KOPT-K1 (cell line): ENCODE data around the gene KLF15.
"Not testable (repeated sequence)": the region's sequence is repeated elsewhere in the genome, so short reads cannot be mapped to it uniquely, and the experiment has no call there.

ENCODE experiments used
- H3K27ac ChIP-seq: fragments of 200-600 bp; sonication (generic); 2 replicates; pipeline ENCODE4 v1.5.1; 2016; ENCODE audit warnings: antibody characterized with exemption, mild to moderate bottlenecking, low read depth, low read length; ENCODE audit not compliant: poor library complexity, severe bottlenecking
- H3K36me3 ChIP-seq: fragments of 200-600 bp; sonication (generic); 2 replicates; pipeline ENCODE4 v1.5.1; 2017; ENCODE audit warnings: antibody characterized with exemption, mild to moderate bottlenecking, low read length, moderate library complexity; ENCODE audit not compliant: insufficient read depth
- H3K9me3 ChIP-seq: fragments of 200-600 bp; sonication (generic); 2 replicates; pipeline ENCODE4 v1.5.1; 2017; ENCODE audit warnings: antibody characterized with exemption, low read length, mild to moderate bottlenecking; ENCODE audit not compliant: insufficient read depth, poor library complexity, severe bottlenecking

Gene KLF15

DNA sequence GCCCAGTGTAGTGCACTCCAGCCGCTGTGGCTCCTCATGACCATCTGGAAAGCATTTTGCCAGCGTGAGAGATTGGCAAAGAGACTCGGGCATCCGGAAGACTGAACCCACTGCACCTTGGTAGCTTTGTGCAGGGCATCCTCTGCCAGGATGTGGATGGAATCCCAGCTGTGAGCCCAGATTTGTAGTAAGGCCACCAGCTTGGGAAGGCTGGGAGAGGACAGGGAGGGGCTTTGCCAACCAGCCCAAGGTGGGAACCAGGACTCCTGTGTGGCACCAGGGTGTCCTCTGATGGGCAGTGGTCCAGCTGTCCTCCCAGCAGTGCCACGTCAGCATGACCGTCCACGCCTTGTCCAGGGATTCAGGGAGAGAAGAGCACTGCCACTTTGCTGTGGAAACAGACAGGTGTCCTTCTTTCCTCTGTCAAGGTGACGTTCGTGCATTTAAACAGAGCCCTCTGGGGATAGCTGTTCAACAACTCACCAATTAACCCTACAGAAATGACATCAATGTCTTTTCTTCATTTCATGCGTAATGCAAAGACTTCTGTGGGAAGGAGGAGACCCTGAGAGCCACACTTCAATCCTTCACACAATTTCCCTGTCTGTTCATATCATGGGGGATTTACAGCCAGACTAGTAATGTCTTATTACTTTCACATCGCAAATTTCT is 19.1 kb downstream of the KLF15 start:
- Histone ChIP-seq H3K27ac (no peak overlapping the region), H3K9me3 (no peaks in the 10 kb centered on the region), H3K36me3 (no peaks in the 10 kb centered on the region)

DNA sequence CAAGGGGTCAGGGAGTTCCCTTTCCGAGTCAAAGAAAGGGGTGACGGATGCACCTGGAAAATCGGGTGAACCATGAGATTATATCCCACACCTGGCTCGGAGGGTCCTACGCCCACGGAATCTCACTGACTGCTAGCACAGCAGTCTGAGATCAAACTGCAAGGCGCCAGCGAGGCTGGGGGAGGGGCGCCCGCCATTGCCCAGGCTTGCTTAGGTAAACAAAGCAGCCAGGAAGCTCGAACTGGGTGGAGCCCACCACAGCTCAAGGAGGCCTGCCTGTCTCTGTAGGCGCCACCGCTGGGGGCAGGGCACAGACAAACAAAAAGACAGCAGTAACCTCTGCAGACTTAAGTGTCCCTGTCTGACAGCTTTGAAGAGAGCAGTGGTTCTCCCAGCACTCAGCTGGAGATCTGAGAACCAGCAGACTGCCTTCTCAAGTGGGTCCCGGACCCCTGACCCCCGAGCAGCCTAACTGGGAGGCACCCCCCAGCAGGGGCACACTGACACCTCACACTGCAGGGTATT is 25.3 kb downstream of the KLF15 start:
- H3K9me3 ChIP-seq, result peaks cover 22% of the 10 kb centered on the region
- not testable (repeated sequence) for H3K27ac ChIP-seq, H3K36me3 ChIP-seq

DNA sequence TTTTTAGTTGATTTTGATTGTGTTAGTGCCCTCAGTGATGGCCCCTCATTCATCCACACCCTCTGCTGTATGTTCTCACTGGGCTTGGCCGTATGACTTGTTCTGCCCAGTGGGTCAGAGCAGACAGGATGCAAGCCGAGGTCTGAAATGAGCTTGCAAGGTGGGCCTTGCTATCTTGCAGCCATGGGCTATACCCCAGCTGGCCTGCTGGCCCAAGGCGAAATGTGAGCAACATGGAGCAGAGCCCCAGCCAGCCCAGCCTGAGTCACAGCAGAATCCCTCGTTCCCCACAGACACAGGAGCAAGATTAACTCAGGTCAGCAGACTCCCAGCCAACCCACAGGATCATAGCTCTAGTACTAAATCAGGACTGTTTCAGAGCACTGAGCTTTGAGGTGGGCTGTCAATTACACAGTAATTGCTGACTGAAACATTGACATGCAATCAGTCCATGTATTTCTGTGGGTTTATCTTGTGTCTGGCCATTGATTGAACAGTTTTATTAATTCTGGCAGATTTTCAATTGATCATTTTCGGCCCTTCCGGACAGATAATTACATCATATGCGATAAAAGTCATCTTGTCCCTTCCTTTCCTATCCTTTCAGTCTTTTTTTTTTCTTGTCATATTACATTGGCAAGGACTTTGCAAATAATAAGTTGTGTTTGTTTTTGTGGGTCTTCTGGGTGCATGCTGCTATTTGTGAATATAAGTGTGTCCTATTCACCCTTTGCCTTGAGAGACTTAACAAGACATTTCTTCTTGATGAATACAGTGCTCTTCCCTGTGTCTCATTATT is 27.1 kb downstream of the KLF15 start:
- H3K36me3 ChIP-seq, result no peaks in the 10 kb centered on the region
- H3K27ac ChIP-seq, result no peak overlapping the region
- peaks cover 26% of the 10 kb centered on the region for H3K9me3 ChIP-seq

DNA sequence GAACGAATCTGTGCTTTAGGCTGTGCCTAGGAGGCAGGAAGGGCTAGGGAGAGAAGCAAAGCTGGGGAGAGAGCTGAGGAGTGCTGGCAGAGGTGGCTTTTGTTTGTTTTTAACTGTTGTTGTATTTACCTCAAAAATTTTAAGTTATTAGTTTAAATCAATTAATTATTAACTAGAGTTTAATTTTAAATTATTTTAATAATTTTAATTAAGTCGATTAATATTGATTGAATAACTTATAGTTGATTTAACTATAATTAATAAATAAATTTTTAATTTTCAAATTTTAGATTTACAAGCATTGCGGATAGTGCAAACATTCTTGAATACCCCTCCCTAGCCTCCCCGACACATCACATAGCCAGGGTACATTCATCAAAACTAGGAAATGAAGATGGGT is 30.6 kb downstream of the KLF15 start:
- no peak overlapping the region for H3K27ac ChIP-seq
- peaks cover 26% of the 10 kb centered on the region for H3K9me3 ChIP-seq

DNA sequence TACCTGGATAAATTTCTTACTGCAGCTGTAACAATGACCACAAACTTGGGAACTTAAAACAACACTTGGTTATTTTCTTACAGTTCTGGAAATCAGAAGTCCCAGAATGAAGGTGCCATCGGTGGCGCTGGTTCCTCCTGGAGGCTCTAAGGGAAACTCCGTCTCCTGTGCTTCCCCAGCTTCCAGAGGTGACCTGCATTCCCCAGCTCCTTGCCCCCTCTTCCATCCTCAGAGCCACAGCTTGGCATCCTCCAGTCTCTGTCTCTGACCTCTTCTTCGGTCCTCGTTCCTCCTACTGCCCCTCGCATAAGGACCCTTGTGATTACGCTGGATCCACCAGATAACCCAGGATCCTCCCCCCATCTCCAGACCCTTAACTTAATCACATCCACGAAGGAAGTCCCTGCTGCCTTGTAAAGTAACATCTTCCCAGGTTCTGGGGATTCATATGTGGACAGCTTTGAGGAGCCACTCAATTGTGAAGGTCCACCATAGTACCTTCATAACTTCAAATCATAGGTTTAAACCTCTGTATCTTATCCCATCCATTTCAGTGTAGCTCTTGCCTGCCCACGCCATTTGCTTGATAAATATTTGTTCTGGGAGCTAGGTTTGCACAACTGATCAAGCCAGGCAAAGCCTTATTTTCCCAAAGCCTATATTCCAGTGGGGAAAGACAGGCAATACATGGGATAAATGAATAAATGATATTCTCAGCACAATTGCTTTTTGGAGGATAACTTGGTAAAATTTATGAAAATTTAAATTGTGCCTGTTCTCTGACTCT is 34.8 kb downstream of the KLF15 start:
- peaks cover 4% of the 10 kb centered on the region for H3K9me3 ChIP-seq
- H3K36me3 ChIP-seq, result no peaks in the 10 kb centered on the region
- H3K27ac ChIP-seq, result no peak overlapping the region

More for the DNA sequence above, 30.6 kb downstream of the KLF15 start:
- H3K36me3 ChIP-seq, result no peaks in the 10 kb centered on the region

DNA sequence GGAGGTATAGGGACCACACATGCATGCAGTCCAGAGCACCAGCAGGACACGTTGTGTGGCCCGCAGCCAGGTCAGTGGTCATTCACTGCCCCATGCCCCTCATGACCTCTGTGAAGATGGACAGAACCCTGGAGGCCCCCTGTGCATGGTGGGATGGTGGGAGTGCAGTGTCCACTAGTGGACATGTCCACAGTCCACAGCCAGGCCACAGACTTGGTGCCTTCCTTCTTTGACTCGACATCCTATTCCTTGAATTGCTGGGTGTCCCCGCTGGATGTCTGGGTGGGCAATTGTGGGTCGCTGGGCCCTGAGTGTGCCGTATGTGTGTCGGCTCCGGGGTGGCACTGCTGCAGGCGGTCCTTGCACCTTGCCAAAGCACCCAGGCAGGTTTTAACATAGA is 35.7 kb downstream of the KLF15 start:
- Histone ChIP-seq H3K36me3 (no peaks in the 10 kb centered on the region), H3K9me3 (peaks cover 3% of the 10 kb centered on the region), H3K27ac (no peak overlapping the region)

DNA sequence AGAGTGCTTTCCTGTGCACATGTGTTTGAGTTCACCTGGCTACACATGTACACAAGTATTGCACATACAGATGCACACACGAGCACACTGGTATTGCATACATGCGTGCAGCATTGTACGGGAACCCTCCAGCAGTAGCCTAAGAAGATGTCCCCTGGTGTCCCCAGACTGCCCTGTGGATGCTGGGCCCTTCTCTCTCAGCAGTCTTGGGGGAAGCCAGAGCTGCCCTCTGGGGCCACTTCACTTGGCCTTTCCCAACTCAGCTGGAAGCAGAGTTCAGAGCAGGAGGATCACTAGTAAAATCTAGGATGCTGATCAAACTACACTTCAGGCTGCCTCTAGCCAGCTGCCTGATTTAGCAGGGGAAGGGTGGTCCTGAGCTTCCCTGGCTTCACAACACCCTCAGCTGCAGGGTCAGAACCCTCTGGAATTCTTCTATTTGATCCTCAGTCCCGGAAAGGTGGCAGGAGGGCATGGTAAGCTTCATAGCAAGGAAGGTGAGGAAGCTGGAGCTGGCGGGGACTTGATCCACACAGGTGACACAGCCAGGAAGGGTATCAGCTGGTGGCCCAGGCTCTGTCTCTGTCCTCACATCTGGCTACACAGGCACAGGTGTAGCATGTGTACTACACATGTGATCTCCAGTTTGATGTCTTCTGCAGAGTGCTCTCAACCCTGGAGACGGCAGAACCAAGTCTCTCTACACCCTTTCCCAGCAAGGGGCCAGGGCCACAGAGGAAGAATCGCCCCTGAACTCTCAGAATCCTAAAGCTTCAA is 36.5 kb downstream of the KLF15 start:
- Histone ChIP-seq H3K36me3 (no peaks in the 10 kb centered on the region), H3K27ac (no peak overlapping the region), H3K9me3 (no peaks in the 10 kb centered on the region)

DNA sequence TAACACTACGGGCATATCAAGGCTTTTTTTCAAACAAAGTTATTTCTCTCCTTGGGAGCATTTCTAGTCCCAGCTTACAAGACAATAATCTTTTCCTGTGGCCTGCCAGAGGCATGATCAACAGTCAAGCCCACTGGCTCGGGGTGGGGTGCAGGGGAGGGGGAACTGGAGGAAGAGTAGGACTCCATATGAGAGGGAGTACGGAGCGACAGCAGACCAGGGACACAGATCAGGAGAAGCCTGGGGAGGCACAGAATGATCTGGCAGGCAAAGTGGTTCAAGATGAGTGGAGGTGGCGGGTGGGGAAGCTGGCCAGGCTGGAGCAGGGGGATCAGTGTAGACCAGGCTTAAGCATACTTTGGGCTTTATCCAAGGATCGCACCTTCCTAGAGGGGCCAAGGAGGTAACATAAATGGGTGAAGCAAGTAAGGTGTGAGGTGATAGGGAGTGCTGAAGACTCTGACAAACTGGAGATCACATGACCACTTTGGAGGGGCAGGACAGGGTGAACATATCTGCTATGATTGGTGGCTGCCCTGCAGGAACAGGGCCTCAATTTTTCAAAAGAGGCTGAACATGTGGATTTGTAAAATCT is 37.4 kb downstream of the KLF15 start:
- Histone ChIP-seq H3K27ac (no peak overlapping the region), H3K36me3 (no peaks in the 10 kb centered on the region), H3K9me3 (no peaks in the 10 kb centered on the region)

DNA sequence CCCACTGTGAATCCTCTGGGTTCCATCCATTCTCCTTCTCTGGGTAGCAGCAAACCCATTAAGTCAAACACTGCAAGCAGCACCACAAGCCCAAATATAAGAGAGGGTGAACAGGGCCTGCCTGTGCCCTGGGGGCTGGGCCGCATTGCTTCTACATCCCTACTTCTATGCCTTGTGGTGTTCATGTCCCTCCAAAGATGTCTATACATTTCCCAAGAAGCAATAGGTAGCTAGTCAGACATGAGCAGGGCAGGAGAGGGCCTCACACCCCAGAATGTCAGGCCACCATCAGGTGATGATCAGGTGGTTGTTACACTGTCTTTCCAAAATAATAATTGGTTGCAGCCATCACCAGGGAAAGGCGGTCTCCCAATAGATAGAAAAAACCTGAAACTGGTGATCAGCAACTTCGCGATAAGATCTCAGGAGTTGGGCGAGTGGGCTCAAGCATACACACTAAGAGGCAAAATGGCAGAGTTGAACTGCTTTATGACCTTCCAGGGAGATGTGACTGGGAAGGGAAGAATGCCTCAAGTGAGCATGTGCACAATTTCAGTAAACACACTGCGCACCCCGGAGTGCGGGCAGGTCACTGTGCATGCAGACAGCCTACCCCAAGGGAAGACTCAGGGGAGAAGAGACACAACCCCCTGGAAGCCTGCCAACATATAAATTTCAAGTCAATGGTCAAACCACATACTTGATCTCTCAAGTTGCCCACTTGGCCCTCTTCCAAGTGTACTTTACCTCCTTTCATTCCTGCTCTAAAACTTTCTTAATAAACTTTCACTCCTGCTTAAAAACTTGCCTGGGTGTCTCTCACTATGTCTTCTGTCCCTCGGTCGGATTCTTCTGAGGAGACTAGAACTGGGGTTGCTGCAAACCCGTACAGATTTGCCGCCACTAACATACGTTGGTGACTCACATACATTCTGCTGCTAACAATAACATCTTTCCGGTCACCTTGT is 39.9 kb downstream of the KLF15 start:
- no peak overlapping the region for H3K27ac ChIP-seq
- no peaks in the 10 kb centered on the region for H3K36me3 ChIP-seq
- H3K9me3 ChIP-seq, result no peaks in the 10 kb centered on the region

DNA sequence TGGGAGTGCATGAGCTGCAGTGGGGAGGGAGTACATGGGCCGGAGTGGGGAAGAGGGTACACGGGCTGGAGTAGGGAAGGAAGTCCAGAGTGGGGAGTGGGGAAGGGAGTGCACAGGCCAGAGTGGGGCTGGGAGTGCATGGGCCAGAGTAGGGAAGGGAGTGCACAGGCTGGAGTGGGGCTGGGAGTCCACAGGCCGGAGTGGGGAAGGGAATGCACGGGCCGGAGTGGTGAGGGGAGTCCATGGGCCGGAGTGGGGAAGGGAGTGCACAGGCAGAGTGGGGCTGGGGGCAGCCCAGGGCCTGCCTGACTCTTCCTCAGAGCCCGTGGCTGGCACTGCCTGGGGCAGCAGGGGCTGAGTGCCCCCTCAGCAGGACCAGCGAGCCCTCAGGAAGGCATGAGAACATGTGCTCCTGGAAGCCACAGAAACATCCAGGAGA is 40.7 kb downstream of the KLF15 start:
- Histone ChIP-seq H3K9me3 (no peaks in the 10 kb centered on the region), H3K36me3 (no peaks in the 10 kb centered on the region), H3K27ac (no peak overlapping the region)

DNA sequence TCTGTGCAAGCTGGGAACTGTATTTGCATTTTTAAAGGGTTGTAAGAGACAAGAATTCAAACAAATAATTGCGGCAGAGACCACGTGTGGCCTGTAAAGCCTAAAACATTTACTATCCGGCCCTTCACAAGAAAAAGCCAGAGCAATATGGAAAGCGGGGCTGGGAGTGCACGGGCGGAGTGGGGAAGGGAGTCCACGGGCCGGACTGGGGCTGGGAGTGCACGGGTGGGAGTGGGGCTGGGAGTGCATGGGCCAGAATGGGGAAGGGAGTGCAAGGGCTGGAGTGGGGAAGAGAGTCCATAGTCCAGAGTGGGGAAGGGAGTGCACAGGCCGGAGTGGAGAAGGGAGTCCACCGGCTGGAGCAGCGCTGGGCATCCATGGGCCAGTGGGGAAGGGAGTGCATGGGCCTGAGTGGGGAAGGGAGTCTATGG is 41.2 kb downstream of the KLF15 start:
- Histone ChIP-seq H3K27ac (no peak overlapping the region), H3K36me3 (no peaks in the 10 kb centered on the region), H3K9me3 (no peaks in the 10 kb centered on the region)

DNA sequence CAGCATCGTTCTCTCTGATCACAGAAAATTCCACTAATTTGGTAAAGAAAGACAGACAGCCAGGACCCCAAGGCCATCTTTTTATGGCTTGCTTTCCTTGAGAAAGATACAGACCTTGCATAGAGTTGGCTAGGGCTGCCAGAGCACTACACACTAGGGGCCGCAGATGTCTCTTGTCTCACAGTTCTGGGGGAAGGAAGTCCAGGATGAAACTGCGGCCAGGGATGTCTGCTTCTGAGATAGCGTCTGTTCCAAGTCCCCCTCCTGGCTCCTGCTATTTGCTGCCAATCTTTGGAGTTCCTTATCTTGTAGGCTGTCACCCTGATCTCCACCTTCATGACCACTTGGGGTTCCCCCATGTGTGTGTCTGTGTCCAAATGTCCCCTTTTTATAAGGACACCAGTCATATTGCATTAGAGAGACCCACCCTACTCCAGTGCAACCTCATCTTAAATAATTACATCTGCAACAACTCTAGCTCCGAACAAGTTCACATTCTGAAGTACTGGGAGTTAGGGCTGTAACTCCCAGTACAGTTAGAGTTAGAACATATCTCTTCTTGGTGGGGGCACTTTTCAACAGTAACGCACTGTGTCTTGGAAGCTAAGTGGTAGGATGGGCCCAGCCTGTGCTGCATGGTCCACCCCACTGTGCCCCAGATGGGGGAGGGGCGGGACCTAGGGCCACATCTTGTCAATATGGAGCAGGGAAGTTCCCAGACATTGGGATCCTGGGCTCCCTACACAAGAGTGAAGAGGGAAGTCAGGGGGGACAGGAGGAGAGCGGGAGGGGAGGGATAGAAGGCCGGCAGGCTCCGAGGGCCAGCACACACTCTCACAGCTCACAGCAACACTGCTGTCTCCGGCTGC is 42.2 kb downstream of the KLF15 start:
- Histone ChIP-seq H3K9me3 (peaks cover 6% of the 10 kb centered on the region), H3K27ac (no peak overlapping the region), H3K36me3 (no peaks in the 10 kb centered on the region)
